H1 (cell line): ENCODE measurements around the gene MYD88. TPM values are rescaled to one million over a fixed set of nuclear protein-coding genes. Genes with fewer than 3 reads are reported as not detected.

ENCODE experiments used
- CTCF ChIA-PET: fragments of 300-600 bp; sonication (Branson Sonifier 250); formaldehyde crosslinking; loops from one replicate; lab custom pipeline; 2021; ENCODE audit not compliant: partially characterized antibody; lab: Charles Lee
- POLR2A ChIA-PET: fragments of 300-600 bp; sonication (Branson Sonifier 250); formaldehyde crosslinking; loops from one replicate; lab custom pipeline; 2021; ENCODE audit warnings: inconsistent platforms; ENCODE audit not compliant: partially characterized antibody; lab: Charles Lee
- DNase-seq, 2 experiments: peaks; one replicate each; pipeline versions ENCODE4 v3.0.0 to v3.0.0-alpha.2; 2010 to 2022; ENCODE audit warnings: low spot score in 2 of 2, low read depth in 1 of 2, mixed read lengths in 1 of 2
- FAIRE-seq: peaks from 2 replicates; lab custom pipeline; 2011; peaks lifted over from hg19 to GRCh38; lab: Jason Lieb, UNC
- H2AFZ ChIP-seq: 2 replicates; pipeline ENCODE4 v1.8.1; 2012; ENCODE audit warnings: low read length, inconsistent platforms
- H2AK5ac ChIP-seq: 2 replicates; pipeline ENCODE4 v1.6.1; 2013; ENCODE audit warnings: low read depth, low read length
- H2BK120ac ChIP-seq: replicated peaks from 2 replicates; pipeline ENCODE3; 2013; ENCODE audit warnings: low read depth, low read length, inconsistent platforms
- H2BK12ac ChIP-seq: 2 replicates; pipeline ENCODE4 v1.6.1; 2013; ENCODE audit warnings: low read depth, low read length
- H2BK15ac ChIP-seq: 2 replicates; pipeline ENCODE4 v1.6.1; 2013; ENCODE audit warnings: low read length
- H2BK20ac ChIP-seq: 2 replicates; pipeline ENCODE4 v1.6.1; 2013; ENCODE audit warnings: low read length
- H2BK5ac ChIP-seq: 2 replicates; pipeline ENCODE4 v1.6.1; 2013; ENCODE audit warnings: low read depth, low read length
- H3K14ac ChIP-seq: 2 replicates; pipeline ENCODE4 v1.6.1; 2013; ENCODE audit warnings: inconsistent platforms; ENCODE audit not compliant: insufficient read length
- H3K18ac ChIP-seq: 2 replicates; pipeline ENCODE4 v1.6.1; 2013; ENCODE audit warnings: low read length; ENCODE audit errors: extremely low read depth
- H3K23ac ChIP-seq: 2 replicates; pipeline ENCODE4 v1.6.1; 2013; ENCODE audit warnings: inconsistent platforms; ENCODE audit not compliant: insufficient read length
- H3K23me2 ChIP-seq: 2 replicates; pipeline ENCODE4 v1.6.1; 2013; ENCODE audit warnings: low read depth, low read length
- H3K27ac ChIP-seq: 2 replicates; pipeline ENCODE4 v1.6.1; 2011; ENCODE audit warnings: low read depth, low read length, inconsistent platforms
- H3K27me3 ChIP-seq, 4 experiments: replicated peaks in 1 of 4; 1 replicate in 1 of 4; 2 replicates in 3 of 4; pipeline versions ENCODE4 v1.6.1 to v1.8.1; 2011 to 2013; ENCODE audit warnings: low read length in 3 of 4, mild to moderate bottlenecking in 3 of 4, inconsistent platforms in 2 of 4, mixed read lengths in 2 of 4, moderate library complexity in 1 of 4; ENCODE audit not compliant: control insufficient read depth in 3 of 4, insufficient read depth in 3 of 4; ENCODE audit errors: extremely low read depth in 1 of 4
- H3K36me3 ChIP-seq, 4 experiments: 2 replicates each; pipeline versions ENCODE4 v1.6.1 to v1.8.1; 2011 to 2013; ENCODE audit warnings: mild to moderate bottlenecking in 4 of 4, low read length in 3 of 4, moderate library complexity in 2 of 4, control low read depth in 1 of 4, inconsistent platforms in 1 of 4; ENCODE audit not compliant: insufficient read depth in 4 of 4, control insufficient read depth in 2 of 4
- H3K4ac ChIP-seq: replicated peaks from 2 replicates; pipeline ENCODE3; 2013; ENCODE audit warnings: low read length, low read depth, mixed read lengths, inconsistent platforms; ENCODE audit not compliant: insufficient read length
- H3K4me1 ChIP-seq, 4 experiments: replicated peaks in 1 of 4; 1 replicate in 1 of 4; 2 replicates in 3 of 4; pipeline versions ENCODE4 v1.6.1 to v1.8.1; 2011 to 2013; ENCODE audit warnings: low read length in 3 of 4, inconsistent platforms in 2 of 4, mixed read lengths in 1 of 4; ENCODE audit not compliant: insufficient read depth in 4 of 4, control insufficient read depth in 3 of 4
- H3K4me2 ChIP-seq, 2 experiments: 2 replicates each; pipeline versions ENCODE4 v1.6.1 to v1.8.1; 2011 to 2013; ENCODE audit warnings: low read depth in 2 of 2, low read length in 2 of 2, control low read depth in 1 of 2, inconsistent platforms in 1 of 2, mild to moderate bottlenecking in 1 of 2; ENCODE audit not compliant: insufficient read depth in 1 of 2
- H3K4me3 ChIP-seq, 4 experiments: fragments of 200-600, 300-600 bp in 1 of 4; sonication (generic), shearing (Covaris generic), sonication (Bioruptor Twin) in 1 of 4; 2 replicates each; pipeline versions ENCODE4 v1.5.1 to v1.8.1; 2011 to 2016; ENCODE audit warnings: low read length in 4 of 4, low read depth in 3 of 4, control low read depth in 2 of 4, inconsistent platforms in 2 of 4, mild to moderate bottlenecking in 2 of 4, mixed read lengths in 1 of 4, moderate library complexity in 1 of 4; ENCODE audit not compliant: insufficient read depth in 2 of 4; ENCODE audit errors: extremely low read depth in 1 of 4
- H3K56ac ChIP-seq: replicated peaks from 2 replicates; pipeline ENCODE3; 2013; ENCODE audit warnings: low read depth, mild to moderate bottlenecking, mixed read lengths, low read length, inconsistent platforms; ENCODE audit not compliant: insufficient read length
- H3K79me1 ChIP-seq: 2 replicates; pipeline ENCODE4 v1.6.1; 2013; ENCODE audit warnings: low read depth, low read length, control low read depth
- H3K79me2 ChIP-seq, 2 experiments: 2 replicates each; pipeline versions ENCODE4 v1.6.1 to v1.8.1; 2012 to 2013; ENCODE audit warnings: low read length in 2 of 2, mild to moderate bottlenecking in 2 of 2, inconsistent platforms in 1 of 2; ENCODE audit not compliant: insufficient read depth in 2 of 2, control insufficient read depth in 1 of 2
- H3K9ac ChIP-seq, 4 experiments: replicated peaks in 1 of 4; 1 replicate in 1 of 4; 2 replicates in 3 of 4; pipeline versions ENCODE4 v1.6.1 to v1.8.1; 2011 to 2013; ENCODE audit warnings: low read depth in 3 of 4, low read length in 3 of 4, control low read depth in 2 of 4, mild to moderate bottlenecking in 2 of 4, moderate library complexity in 2 of 4, inconsistent platforms in 1 of 4; ENCODE audit errors: extremely low read depth in 1 of 4
- H3K9me3 ChIP-seq, 2 experiments: 2 replicates each; pipeline versions ENCODE4 v1.6.1 to v1.8.1; 2012 to 2013; ENCODE audit warnings: mild to moderate bottlenecking in 2 of 2, moderate library complexity in 2 of 2, control low read depth in 1 of 2, inconsistent platforms in 1 of 2, low read depth in 1 of 2, low read length in 1 of 2, mixed read lengths in 1 of 2; ENCODE audit not compliant: insufficient read depth in 2 of 2
- H4K20me1 ChIP-seq, 2 experiments: replicated peaks in 1 of 2; 2 replicates each; pipeline versions ENCODE3 to v1.8.1; 2011 to 2013; ENCODE audit warnings: inconsistent platforms in 2 of 2, low read length in 2 of 2, mild to moderate bottlenecking in 1 of 2; ENCODE audit not compliant: insufficient read depth in 2 of 2, control insufficient read depth in 1 of 2
- H4K5ac ChIP-seq: 2 replicates; pipeline ENCODE4 v1.6.1; 2013; ENCODE audit warnings: low read length, low read depth, mixed read lengths, inconsistent platforms; ENCODE audit not compliant: insufficient read length
- H4K8ac ChIP-seq: 2 replicates; pipeline ENCODE4 v1.8.0; 2013; ENCODE audit warnings: mild to moderate bottlenecking, moderate library complexity, low read length, inconsistent platforms; ENCODE audit not compliant: insufficient read depth; ENCODE audit errors: extremely low read depth
- H4K91ac ChIP-seq: replicated peaks from 2 replicates; pipeline ENCODE3; 2013; ENCODE audit warnings: low read length, mixed read lengths, inconsistent platforms; ENCODE audit not compliant: insufficient read length
- BACH1 ChIP-seq: IDR thresholded peaks from 2 replicates; pipeline ENCODE4 v1.6.1; 2012; ENCODE audit warnings: low read length, improper control_type of control experiment
- BRCA1 ChIP-seq: IDR thresholded peaks from 2 replicates; pipeline ENCODE4 v1.6.1; 2012; ENCODE audit warnings: low read depth, low read length, improper control_type of control experiment
- CHD1 ChIP-seq: IDR thresholded peaks from 2 replicates; pipeline ENCODE4 v1.6.1; 2012; ENCODE audit warnings: low read depth, low read length, improper control_type of control experiment
- HDAC6 ChIP-seq: IDR thresholded peaks from one replicate; pipeline ENCODE4 v1.7.1; 2012; ENCODE audit warnings: low read depth, mild to moderate bottlenecking, inconsistent platforms, low read length, moderate library complexity
- JUN ChIP-seq: IDR thresholded peaks from 2 replicates; pipeline ENCODE4 v1.6.1; 2011; ENCODE audit warnings: low read depth, mild to moderate bottlenecking, improper control_type of control experiment, low read length
- JUND ChIP-seq: IDR thresholded peaks from 2 replicates; pipeline ENCODE4 v1.6.1; 2011; ENCODE audit warnings: mild to moderate bottlenecking, improper control_type of control experiment, low read length
- POLR2AphosphoS5 ChIP-seq: IDR thresholded peaks from 2 replicates; pipeline ENCODE4 v1.6.1; 2011; ENCODE audit warnings: low read depth, low read length
- POU5F1 ChIP-seq: IDR thresholded peaks from 2 replicates; pipeline ENCODE4 v1.6.1; 2011; ENCODE audit warnings: low read depth, mild to moderate bottlenecking, low read length, moderate library complexity
- SAP30 ChIP-seq: fragments of 300-600 bp; sonication (generic); IDR thresholded peaks from 2 replicates; pipeline ENCODE4 v1.7.1; 2012; ENCODE audit warnings: low read length, moderate library complexity, mild to moderate bottlenecking, inconsistent platforms; ENCODE audit not compliant: insufficient read depth, insufficient replicate concordance
- USF2 ChIP-seq: IDR thresholded peaks from 2 replicates; pipeline ENCODE4 v1.6.1; 2011; ENCODE audit warnings: low read length, improper control_type of control experiment
- ZNF274 ChIP-seq: IDR thresholded peaks from 2 replicates; pipeline ENCODE4 v1.7.0; 2012; ENCODE audit warnings: low read length, borderline replicate concordance; ENCODE audit errors: extremely low read depth
- WGBS, 2 experiments: shearing (Covaris generic) in 1 of 2; methylation state at CpG; one replicate each; pipeline versions ENCODE4 v1.1.6 to v1.1.7; 2013 to 2015; ENCODE audit warnings: low lambda C conversion rate in 2 of 2, mixed read lengths in 2 of 2, inconsistent platforms in 1 of 2, low coverage in 1 of 2, missing lambda C conversion rate in 1 of 2; ENCODE audit not compliant: insufficient replicate concordance in 2 of 2, insufficient coverage in 1 of 2, insufficient read length in 1 of 2; ENCODE audit errors: extremely low coverage in 1 of 2, missing lambda C conversion rate in 1 of 2; 5-methylcytosine and 5-hydroxymethylcytosine counted together
- polyA plus RNA-seq, 7 experiments: library from polyadenylated mRNA; depleted of rRNA in 3 of 7; stranded (reverse) in 5 of 7; unstranded in 2 of 7; fragments of >200 nt in 5 of 7; fragments of 200-250 nt in 2 of 7; gene quantifications; 1 replicate in 5 of 7; 2 replicates in 1 of 7; 4 replicates in 1 of 7; pipeline versions ENCODE4 v1.2.1 to v1.2.3, GENCODE V29; 2011 to 2013; ENCODE audit warnings: missing spikeins in 2 of 7, mixed read lengths in 2 of 7
- total RNA-seq: library from RNA; stranded (reverse); fragmentation: NEBNext Ultra II Directional; extraction: Animal tissue kit (Norgen Biotek cat#: 25700); gene quantifications from 2 replicates; pipeline ENCODE4 v1.2.1, GENCODE V29; 2021

Gene MYD88
- total and polyA plus RNA-seq, 2 of the 8 experiments (the other 6 are each of a cell fraction or from before 2014, with no cell fraction given), result 22.1 to 22.5 TPM

- H3K23ac ChIP-seq, result no peak overlapping the region
- H2BK12ac ChIP-seq, result no peak overlapping the region
- H2BK5ac ChIP-seq, result no peak overlapping the region
- H3K4ac ChIP-seq, result no peak overlapping the region
- no peak overlapping the region for H3K14ac ChIP-seq
- no peak for DNase-seq
- H3K79me1 ChIP-seq, result no peaks in the 10 kb centered on the region
- H2BK15ac ChIP-seq, result no peak overlapping the region
- H4K5ac ChIP-seq, result no peak overlapping the region
- H3K27me3 ChIP-seq, result no peaks in the 10 kb centered on the region
- H3K9ac ChIP-seq, result no peak overlapping the region
- no peak overlapping the region for H3K27ac ChIP-seq
- no peak for TF ChIP-seq JUND
- TF ChIP-seq SAP30, result no peak
- no peak for TF ChIP-seq JUN
- TF ChIP-seq USF2, result no peak
- TF ChIP-seq BRCA1, result no peak
- TF ChIP-seq POU5F1, result no peak
- TF ChIP-seq CHD1, result no peak
- no peak for TF ChIP-seq ZNF274
- no peak for TF ChIP-seq HDAC6
- TF ChIP-seq POLR2AphosphoS5, result no peak
- no peak for TF ChIP-seq BACH1
- no peaks in the 10 kb centered on the region for H3K4me1 ChIP-seq
- no peak for FAIRE-seq
- 87% methylated on average over 13 of the region's 13 CpGs; no CpG with 5 or more reads in 1 of the 2 experiments for WGBS, 2 experiments
- no peak overlapping the region for H2BK120ac ChIP-seq
- peaks cover 0 to 14% (median 10%) of the 10 kb centered on the region in 4 experiments; a peak in 6 of 8 replicates for H3K36me3 ChIP-seq
- H2AFZ ChIP-seq, result no peak overlapping the region
- H4K8ac ChIP-seq, result no peak overlapping the region
- no peak overlapping the region for H3K4me3 ChIP-seq
- POLR2A ChIA-PET, result interaction anchor here (1.3 to 4.2 kb wide), 4 partner anchors 9 to 179 kb away, joined by 4 to 20 read pairs (median 10); no protein-coding TSS in a partner anchor
- no peak overlapping the region for H2BK20ac ChIP-seq
- no peak overlapping the region for H3K4me2 ChIP-seq
- CTCF ChIA-PET, result interaction anchor here (0.6 to 8.8 kb wide), 29 partner anchors 7 to 587 kb away, joined by 3 to 105 read pairs (median 5); partner anchors contain the start of genes ACAA1 and SLC22A14
- no peak overlapping the region for H2AK5ac ChIP-seq
- H3K23me2 ChIP-seq, result no peaks in the 10 kb centered on the region
- no peak overlapping the region for H3K18ac ChIP-seq
- peaks cover 0 to 8% of the 10 kb centered on the region in 2 experiments for H4K20me1 ChIP-seq
- no peak overlapping the region for H3K56ac ChIP-seq
- H3K79me2 ChIP-seq, result no peaks in the 10 kb centered on the region
- no peaks in the 10 kb centered on the region; a peak in 1 of 4 replicates for H3K9me3 ChIP-seq
- H4K91ac ChIP-seq, result no peak overlapping the region
Measured at GRCh38 chr3:38118421-38119247, 19.8 kb upstream of the MYD88 start.
